ENCODE results near the gene MYO1E.

DNA sequence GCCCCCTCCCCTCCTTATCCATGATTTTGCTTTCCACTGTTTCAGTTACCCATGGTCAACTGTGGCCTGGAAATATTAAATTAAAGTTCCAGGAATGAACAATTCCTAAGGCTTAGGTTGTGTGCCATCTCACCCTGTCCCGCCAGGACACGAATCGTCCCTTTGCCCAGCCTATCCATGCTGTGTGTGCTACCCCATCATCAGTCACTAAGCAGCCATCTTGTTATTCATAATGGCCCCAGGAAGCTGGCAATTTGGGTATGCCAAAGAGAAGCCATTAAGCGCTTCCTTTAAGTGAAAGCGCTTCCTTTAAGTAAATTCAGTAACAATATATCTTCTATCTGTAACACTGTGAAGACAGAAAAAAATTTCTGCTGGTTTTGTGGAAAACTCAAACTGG is 215.3 kb downstream of the MYO1E start:
- no peak for TF ChIP-seq POLR2AphosphoS5 (IDR thresholded peaks at IDR 0.05)
- TF ChIP-seq, protein P1, sequence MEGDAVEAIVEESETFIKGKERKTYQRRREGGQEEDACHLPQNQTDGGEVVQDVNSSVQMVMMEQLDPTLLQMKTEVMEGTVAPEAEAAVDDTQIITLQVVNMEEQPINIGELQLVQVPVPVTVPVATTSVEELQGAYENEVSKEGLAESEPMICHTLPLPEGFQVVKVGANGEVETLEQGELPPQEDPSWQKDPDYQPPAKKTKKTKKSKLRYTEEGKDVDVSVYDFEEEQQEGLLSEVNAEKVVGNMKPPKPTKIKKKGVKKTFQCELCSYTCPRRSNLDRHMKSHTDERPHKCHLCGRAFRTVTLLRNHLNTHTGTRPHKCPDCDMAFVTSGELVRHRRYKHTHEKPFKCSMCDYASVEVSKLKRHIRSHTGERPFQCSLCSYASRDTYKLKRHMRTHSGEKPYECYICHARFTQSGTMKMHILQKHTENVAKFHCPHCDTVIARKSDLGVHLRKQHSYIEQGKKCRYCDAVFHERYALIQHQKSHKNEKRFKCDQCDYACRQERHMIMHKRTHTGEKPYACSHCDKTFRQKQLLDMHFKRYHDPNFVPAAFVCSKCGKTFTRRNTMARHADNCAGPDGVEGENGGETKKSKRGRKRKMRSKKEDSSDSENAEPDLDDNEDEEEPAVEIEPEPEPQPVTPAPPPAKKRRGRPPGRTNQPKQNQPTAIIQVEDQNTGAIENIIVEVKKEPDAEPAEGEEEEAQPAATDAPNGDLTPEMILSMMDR (IDR thresholded peaks at IDR 0.05) = no peak

All from gastroesophageal sphincter (tissue), 3 donors.